PC-3 (cell line): ENCODE data around the gene ADARB2. TPM values are rescaled to one million over a fixed set of nuclear protein-coding genes. Genes with fewer than 3 reads are reported as not detected.

ENCODE experiments used
- ATAC-seq: fragments of 200-7000 bp; cut with Tn5 transposase; 2 replicates; pipeline ENCODE4 v1.9.1; 2020; ENCODE audit warnings: mild to moderate bottlenecking, moderate library complexity
- BruUV-seq: library from RNA; stranded (reverse); fragments of 400-500 nt; replicated peaks from 2 replicates; lab custom pipeline; 2021; lab: Mats Ljungman, UMichigan
- CTCF ChIA-PET: fragments of 300-600 bp; sonication (Branson Sonifier 250); formaldehyde crosslinking; loops from one replicate; lab custom pipeline; 2022; ENCODE audit warnings: antibody characterized with exemption; lab: Charles Lee
- POLR2A ChIA-PET: fragments of 300-600 bp; sonication (Branson Sonifier 250); formaldehyde crosslinking; loops from one replicate; lab custom pipeline; 2022; ENCODE audit warnings: antibody characterized with exemption; ENCODE audit not compliant: unreplicated experiment; lab: Charles Lee
- DNase-seq: peaks from one replicate; pipeline ENCODE4 v3.0.0-alpha.2; 2015
- H2AFZ ChIP-seq: fragments of 300-600 bp; sonication (generic); 2 replicates; pipeline ENCODE4 v1.6.0; 2016; ENCODE audit warnings: antibody characterized with exemption, low read length
- H3F3A ChIP-seq: fragments of 300-600 bp; sonication (generic); one replicate; pipeline ENCODE4 v1.6.0; 2017; ENCODE audit warnings: antibody characterized with exemption, low read length, control low read depth, mild to moderate bottlenecking; ENCODE audit not compliant: unreplicated experiment
- H3K27ac ChIP-seq: fragments of 300-600 bp; sonication (generic); 2 replicates; pipeline ENCODE4 v1.5.1; 2016; ENCODE audit warnings: mild to moderate bottlenecking, low read length
- H3K27me3 ChIP-seq: fragments of 300-600 bp; sonication (generic); 2 replicates; pipeline ENCODE4 v1.6.1; 2016; ENCODE audit warnings: low read length, mixed read lengths
- H3K36me3 ChIP-seq: fragments of 300-600 bp; sonication (generic); 2 replicates; pipeline ENCODE4 v1.6.1; 2016; ENCODE audit warnings: low read depth, mixed run types, low read length, mixed read lengths
- H3K4me1 ChIP-seq: fragments of 300-600 bp; sonication (generic); 2 replicates; pipeline ENCODE4 v1.5.1; 2016; ENCODE audit warnings: low read length; ENCODE audit not compliant: insufficient read depth
- H3K4me2 ChIP-seq: fragments of 300-600 bp; sonication (generic); 2 replicates; pipeline ENCODE4 v1.6.0; 2016; ENCODE audit warnings: low read length
- H3K4me3 ChIP-seq: fragments of 300-600 bp; sonication (generic); 2 replicates; pipeline ENCODE4 v1.5.1; 2016; ENCODE audit warnings: mild to moderate bottlenecking, low read length, mixed read lengths
- H3K79me2 ChIP-seq: fragments of 300-600 bp; sonication (generic); 2 replicates; pipeline ENCODE4 v1.6.1; 2017; ENCODE audit warnings: low read length, mixed read lengths
- H3K9ac ChIP-seq: fragments of 300-600 bp; sonication (generic); 2 replicates; pipeline ENCODE4 v1.6.0; 2016; ENCODE audit warnings: mild to moderate bottlenecking, low read length
- H3K9me2 ChIP-seq: fragments of 300-600 bp; sonication (generic); replicated peaks from 2 replicates; pipeline ENCODE4 v1.6.1; 2016; ENCODE audit warnings: mixed run types, low read length, mixed read lengths
- H3K9me3 ChIP-seq: fragments of 300-600 bp; sonication (generic); 2 replicates; pipeline ENCODE4 v1.6.1; 2016; ENCODE audit warnings: low read length, mixed read lengths
- H4K20me1 ChIP-seq: fragments of 300-600 bp; sonication (generic); 2 replicates; pipeline ENCODE4 v1.6.1; 2016; ENCODE audit warnings: low read length, mixed read lengths
- EZH2 ChIP-seq: fragments of 300-600 bp; sonication (generic); IDR thresholded peaks from one replicate; pipeline ENCODE4 v1.6.1; 2017; ENCODE audit warnings: antibody characterized with exemption, mild to moderate bottlenecking, low read length; ENCODE audit not compliant: unreplicated experiment
- EZH2phosphoT487 ChIP-seq: fragments of 300-600 bp; sonication (generic); IDR thresholded peaks from 2 replicates; pipeline ENCODE4 v1.6.1; 2018; ENCODE audit warnings: mild to moderate bottlenecking, antibody characterized with exemption, low read length, borderline replicate concordance
- intact Hi-C: fragments of 100-400 bp; cut with micrococcal nuclease; formaldehyde crosslinking; loops from 2 replicates; pipeline ENCODE4 v1.9.0; 2023
- total RNA-seq: library from RNA; depleted of rRNA; stranded (reverse); fragments of >200 nt; gene quantifications from 2 replicates; pipeline ENCODE4 v1.2.3, GENCODE V29; 2014
- TF ChIP-seq, protein P1 (sequence below): fragments of 300-600 bp; sonication (generic); conservative IDR thresholded peaks from 2 replicates; pipeline ENCODE4 v1.5.1; 2017; ENCODE audit warnings: antibody characterized with exemption, low read depth, mild to moderate bottlenecking, low read length

The ADARB2 gene
- total RNA-seq, 1 experiment from 2014 or later: not detected

DNA sequence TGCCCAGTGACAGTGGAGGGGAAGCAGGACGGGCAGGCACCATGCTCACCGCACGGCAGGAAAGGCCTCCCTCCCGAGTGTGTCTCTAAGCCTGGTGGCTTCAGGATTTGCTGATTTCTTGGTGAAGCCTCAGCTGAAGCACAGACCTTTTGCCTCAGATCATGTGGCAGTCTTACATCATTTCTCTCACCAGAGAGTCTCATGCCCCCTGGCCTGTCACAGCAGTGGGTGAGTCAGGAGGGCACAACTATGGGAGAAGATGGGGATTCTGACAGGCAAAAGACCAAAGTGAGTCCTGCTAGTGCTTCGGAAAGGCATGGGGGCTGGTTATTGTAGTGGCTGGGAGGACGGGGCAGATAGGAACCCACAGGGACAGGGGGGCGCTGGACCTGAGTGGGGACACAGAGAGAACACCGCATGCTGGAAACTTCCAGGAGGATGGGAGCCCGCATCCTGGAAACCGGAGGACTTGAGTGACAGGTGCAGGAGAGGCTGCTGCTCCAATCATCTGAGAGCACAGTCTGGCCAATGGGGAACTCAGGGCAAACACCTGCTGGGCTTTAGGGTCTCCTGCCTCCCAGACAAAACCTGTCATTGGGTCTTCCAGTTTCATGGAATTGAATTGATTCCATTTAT is 166.8 kb downstream of the ADARB2 start:
- Histone ChIP-seq H3K27me3 (no peaks in the 10 kb centered on the region), H3K9ac (no peak overlapping the region), H3K4me1 (no peaks in the 10 kb centered on the region), H3K4me2 (no peak overlapping the region), H3K4me3 (no peak overlapping the region), H3K79me2 (no peaks in the 10 kb centered on the region), H3F3A (no peaks in the 10 kb centered on the region), H4K20me1 (no peaks in the 10 kb centered on the region), H3K9me2 (no peaks in the 10 kb centered on the region), H3K36me3 (no peaks in the 10 kb centered on the region), H3K9me3 (no peaks in the 10 kb centered on the region), H2AFZ (no peak overlapping the region), H3K27ac (no peak overlapping the region)
- no TSS peak for BruUV-seq
- CTCF ChIA-PET: no interaction called here
- ATAC-seq: no peak
- intact Hi-C loops: no loop called here
- TF ChIP-seq EZH2phosphoT487 (no peak), EZH2 (no peak)
- TF ChIP-seq, protein P1, sequence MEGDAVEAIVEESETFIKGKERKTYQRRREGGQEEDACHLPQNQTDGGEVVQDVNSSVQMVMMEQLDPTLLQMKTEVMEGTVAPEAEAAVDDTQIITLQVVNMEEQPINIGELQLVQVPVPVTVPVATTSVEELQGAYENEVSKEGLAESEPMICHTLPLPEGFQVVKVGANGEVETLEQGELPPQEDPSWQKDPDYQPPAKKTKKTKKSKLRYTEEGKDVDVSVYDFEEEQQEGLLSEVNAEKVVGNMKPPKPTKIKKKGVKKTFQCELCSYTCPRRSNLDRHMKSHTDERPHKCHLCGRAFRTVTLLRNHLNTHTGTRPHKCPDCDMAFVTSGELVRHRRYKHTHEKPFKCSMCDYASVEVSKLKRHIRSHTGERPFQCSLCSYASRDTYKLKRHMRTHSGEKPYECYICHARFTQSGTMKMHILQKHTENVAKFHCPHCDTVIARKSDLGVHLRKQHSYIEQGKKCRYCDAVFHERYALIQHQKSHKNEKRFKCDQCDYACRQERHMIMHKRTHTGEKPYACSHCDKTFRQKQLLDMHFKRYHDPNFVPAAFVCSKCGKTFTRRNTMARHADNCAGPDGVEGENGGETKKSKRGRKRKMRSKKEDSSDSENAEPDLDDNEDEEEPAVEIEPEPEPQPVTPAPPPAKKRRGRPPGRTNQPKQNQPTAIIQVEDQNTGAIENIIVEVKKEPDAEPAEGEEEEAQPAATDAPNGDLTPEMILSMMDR: no peak
- POLR2A ChIA-PET: no interaction called here
- no peak for DNase-seq

DNA sequence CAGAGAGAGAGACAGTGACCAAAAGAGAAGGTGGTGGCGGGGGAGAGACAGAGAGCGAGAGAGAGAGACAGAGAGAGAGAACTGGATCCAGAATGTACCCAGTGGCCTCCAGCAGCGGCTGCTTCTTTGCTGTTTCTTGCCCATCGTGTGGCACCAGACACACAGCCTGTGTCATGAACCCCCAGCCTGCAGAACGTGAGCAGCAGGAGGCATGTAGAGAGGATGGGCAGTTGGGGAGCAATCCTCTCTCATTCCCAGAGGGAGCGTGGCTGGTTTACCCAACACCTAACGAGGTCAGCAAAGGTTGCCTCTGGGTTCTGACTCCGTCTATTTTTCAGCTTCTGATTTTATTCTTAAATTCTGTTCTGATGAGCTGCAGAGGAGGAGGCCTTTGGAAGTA is 168.1 kb downstream of the ADARB2 start:
- POLR2A ChIA-PET: no interaction called here
- intact Hi-C loops: no loop called here
- no TSS peak for BruUV-seq
- Histone ChIP-seq H3K79me2 (no peaks in the 10 kb centered on the region), H3K9me3 (no peaks in the 10 kb centered on the region), H3K27ac (no peak overlapping the region), H3K4me3 (no peak overlapping the region), H3K4me1 (no peaks in the 10 kb centered on the region), H3K27me3 (no peaks in the 10 kb centered on the region), H3F3A (no peaks in the 10 kb centered on the region), H2AFZ (no peak overlapping the region), H3K9ac (no peak overlapping the region), H3K9me2 (no peaks in the 10 kb centered on the region), H3K36me3 (no peaks in the 10 kb centered on the region), H4K20me1 (no peaks in the 10 kb centered on the region), H3K4me2 (no peak overlapping the region)
- DNase-seq: no peak
- CTCF ChIA-PET: no interaction called here
- TF ChIP-seq, protein P1: no peak
- TF ChIP-seq EZH2phosphoT487: no peak
- ATAC-seq: no peak

DNA sequence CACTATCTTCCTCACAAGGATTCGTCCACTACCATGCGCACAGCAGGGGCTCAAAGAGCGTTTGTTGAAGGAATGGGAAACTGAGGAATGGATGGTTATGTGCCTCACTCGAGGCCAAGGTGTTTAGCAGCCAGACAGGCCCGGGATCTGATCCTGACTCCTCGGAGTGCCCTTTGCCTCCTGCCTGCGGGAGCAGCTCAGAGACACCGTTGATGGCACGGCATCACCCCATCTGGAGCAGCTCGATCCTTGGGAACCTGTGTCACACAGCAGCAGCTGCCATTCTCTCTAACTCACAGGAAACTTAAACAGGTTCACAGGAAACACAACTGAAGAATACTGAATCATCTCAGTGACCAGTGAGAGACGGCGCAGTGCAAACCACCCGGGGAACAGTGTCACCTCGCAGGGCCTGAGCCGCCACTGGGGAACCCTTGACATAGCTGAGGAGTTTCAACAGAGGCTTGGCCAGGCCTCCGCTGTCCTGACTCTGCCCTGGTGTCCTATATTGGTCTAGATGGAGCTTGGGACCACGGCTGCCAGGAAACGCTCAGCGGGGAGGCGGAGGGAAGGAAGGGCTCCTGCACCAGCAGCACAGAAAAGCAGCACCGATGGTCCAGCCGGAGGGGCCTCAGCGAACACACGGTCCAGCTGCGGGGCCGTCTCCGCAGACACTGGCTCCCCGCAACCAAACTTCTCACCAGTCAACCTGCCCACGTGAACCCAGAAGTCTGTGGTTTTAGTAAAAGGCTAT is 169.4 kb downstream of the ADARB2 start:
- intact Hi-C loops: no loop called here
- H3K27me3 ChIP-seq: no peaks in the 10 kb centered on the region
- ChIA-PET POLR2A (no interaction called here), CTCF (no interaction called here)
- BruUV-seq: no TSS peak
- no peak for ATAC-seq
- no peaks in the 10 kb centered on the region for H3K9me2 ChIP-seq
- H3K9ac ChIP-seq: no peak overlapping the region
- no peak overlapping the region for H3K4me3 ChIP-seq
- no peaks in the 10 kb centered on the region for H3K4me1 ChIP-seq
- H4K20me1 ChIP-seq: no peaks in the 10 kb centered on the region
- H3K27ac ChIP-seq: no peak overlapping the region
- no peaks in the 10 kb centered on the region for H3K9me3 ChIP-seq
- H3K4me2 ChIP-seq: no peak overlapping the region
- no peaks in the 10 kb centered on the region for H3K36me3 ChIP-seq
- TF ChIP-seq, protein P1: no peak
- no peak for TF ChIP-seq EZH2phosphoT487
- TF ChIP-seq EZH2: no peak
- no peaks in the 10 kb centered on the region for H3K79me2 ChIP-seq
- no peaks in the 10 kb centered on the region for H3F3A ChIP-seq
- no peak overlapping the region for H2AFZ ChIP-seq
- DNase-seq: no peak
